OCI-LY1 (cell line): ENCODE measurements around the gene CBARP.

ENCODE experiments used
- EZH2 ChIP-seq: fragments of 200-600 bp; sonication (generic), shearing (Covaris generic); IDR thresholded peaks from 2 replicates; pipeline ENCODE4 v1.8.0; 2017; ENCODE audit warnings: borderline replicate concordance, mixed run types, mild to moderate bottlenecking, antibody characterized with exemption, low read length, moderate library complexity, mixed read lengths
- TF ChIP-seq, protein P1 (sequence below): fragments of 200-600 bp; sonication (generic), shearing (Covaris generic); IDR thresholded peaks from 2 replicates; pipeline ENCODE4 v1.5.1; 2017; ENCODE audit warnings: mild to moderate bottlenecking, antibody characterized with exemption, low read length, moderate library complexity, mixed read lengths

DNA sequence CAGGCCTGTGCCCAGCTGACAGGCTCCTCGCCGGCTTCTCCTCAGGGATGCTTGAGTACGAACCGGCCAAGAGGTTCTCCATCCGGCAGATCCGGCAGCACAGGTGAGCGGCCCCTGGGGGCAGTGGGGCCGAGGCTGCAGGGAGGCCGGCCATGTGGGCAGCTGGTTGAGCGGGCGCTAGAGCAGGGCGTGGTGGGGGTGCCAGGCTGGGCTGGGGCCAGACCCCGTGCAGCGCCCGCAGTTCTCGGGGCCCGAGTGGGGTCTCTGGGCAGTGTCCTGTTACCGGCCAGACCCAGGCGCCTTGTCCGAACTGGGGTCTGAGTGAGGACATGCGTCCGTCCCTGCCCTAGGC, 15.9 kb downstream of the CBARP start:
- TF ChIP-seq EZH2: no peak
- TF ChIP-seq, protein P1, sequence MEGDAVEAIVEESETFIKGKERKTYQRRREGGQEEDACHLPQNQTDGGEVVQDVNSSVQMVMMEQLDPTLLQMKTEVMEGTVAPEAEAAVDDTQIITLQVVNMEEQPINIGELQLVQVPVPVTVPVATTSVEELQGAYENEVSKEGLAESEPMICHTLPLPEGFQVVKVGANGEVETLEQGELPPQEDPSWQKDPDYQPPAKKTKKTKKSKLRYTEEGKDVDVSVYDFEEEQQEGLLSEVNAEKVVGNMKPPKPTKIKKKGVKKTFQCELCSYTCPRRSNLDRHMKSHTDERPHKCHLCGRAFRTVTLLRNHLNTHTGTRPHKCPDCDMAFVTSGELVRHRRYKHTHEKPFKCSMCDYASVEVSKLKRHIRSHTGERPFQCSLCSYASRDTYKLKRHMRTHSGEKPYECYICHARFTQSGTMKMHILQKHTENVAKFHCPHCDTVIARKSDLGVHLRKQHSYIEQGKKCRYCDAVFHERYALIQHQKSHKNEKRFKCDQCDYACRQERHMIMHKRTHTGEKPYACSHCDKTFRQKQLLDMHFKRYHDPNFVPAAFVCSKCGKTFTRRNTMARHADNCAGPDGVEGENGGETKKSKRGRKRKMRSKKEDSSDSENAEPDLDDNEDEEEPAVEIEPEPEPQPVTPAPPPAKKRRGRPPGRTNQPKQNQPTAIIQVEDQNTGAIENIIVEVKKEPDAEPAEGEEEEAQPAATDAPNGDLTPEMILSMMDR: no peak
